ENCODE results near the gene DHDH.

DNA sequence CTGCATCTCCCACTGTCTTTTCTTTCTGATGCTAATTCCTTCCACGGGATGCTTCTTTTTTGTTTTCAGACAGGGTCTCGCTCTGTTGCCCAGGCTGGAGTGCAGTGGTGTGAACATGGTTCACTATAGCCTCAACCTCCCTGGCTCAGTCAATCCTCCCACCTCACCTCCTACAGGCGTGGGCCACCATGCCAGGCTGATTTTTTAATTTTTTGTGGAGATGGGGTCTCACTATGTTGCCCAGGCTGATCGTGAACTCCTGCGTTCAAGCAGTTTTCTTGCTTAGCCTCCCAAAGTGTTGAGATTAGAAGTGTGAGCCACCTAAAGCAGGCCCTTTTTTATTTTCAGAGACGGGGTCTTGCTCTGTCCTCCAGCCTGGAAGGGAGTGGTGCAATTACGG is 54.8 kb downstream of the DHDH start:
- no peak for TF ChIP-seq NCOA2 (CRISPR knock-in tag; IDR thresholded peaks at IDR 0.05)
- TF ChIP-seq, protein P1, sequence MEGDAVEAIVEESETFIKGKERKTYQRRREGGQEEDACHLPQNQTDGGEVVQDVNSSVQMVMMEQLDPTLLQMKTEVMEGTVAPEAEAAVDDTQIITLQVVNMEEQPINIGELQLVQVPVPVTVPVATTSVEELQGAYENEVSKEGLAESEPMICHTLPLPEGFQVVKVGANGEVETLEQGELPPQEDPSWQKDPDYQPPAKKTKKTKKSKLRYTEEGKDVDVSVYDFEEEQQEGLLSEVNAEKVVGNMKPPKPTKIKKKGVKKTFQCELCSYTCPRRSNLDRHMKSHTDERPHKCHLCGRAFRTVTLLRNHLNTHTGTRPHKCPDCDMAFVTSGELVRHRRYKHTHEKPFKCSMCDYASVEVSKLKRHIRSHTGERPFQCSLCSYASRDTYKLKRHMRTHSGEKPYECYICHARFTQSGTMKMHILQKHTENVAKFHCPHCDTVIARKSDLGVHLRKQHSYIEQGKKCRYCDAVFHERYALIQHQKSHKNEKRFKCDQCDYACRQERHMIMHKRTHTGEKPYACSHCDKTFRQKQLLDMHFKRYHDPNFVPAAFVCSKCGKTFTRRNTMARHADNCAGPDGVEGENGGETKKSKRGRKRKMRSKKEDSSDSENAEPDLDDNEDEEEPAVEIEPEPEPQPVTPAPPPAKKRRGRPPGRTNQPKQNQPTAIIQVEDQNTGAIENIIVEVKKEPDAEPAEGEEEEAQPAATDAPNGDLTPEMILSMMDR (CRISPR knock-in tag; IDR thresholded peaks at IDR 0.05), result no peak
- TF ChIP-seq RFX5 (IDR thresholded peaks at IDR 0.05; ENCODE audit: low read depth, low read length), result no peak
- no peak for TF ChIP-seq REXO4 (CRISPR knock-in tag; IDR thresholded peaks at IDR 0.05; ENCODE audit: borderline replicate concordance)
- TF ChIP-seq ZNF441 (CRISPR knock-in tag; IDR thresholded peaks at IDR 0.05; ENCODE audit: borderline replicate concordance), result no peak
- TF ChIP-seq FOXM1 (CRISPR knock-in tag; IDR thresholded peaks at IDR 0.05), result no peak
- TF ChIP-seq, protein P2, sequence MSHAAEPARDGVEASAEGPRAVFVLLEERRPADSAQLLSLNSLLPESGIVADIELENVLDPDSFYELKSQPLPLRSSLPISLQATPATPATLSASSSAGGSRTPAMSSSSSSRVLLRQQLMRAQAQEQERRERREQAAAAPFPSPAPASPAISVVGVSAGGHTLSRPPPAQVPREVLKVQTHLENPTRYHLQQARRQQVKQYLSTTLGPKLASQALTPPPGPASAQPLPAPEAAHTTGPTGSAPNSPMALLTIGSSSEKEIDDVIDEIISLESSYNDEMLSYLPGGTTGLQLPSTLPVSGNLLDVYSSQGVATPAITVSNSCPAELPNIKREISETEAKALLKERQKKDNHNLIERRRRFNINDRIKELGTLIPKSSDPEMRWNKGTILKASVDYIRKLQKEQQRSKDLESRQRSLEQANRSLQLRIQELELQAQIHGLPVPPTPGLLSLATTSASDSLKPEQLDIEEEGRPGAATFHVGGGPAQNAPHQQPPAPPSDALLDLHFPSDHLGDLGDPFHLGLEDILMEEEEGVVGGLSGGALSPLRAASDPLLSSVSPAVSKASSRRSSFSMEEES (CRISPR knock-in tag; IDR thresholded peaks at IDR 0.05), result no peak
- TF ChIP-seq ATF1 (CRISPR knock-in tag; IDR thresholded peaks at IDR 0.05), result no peak
- TF ChIP-seq ZNF121 (CRISPR knock-in tag; IDR thresholded peaks at IDR 0.05), result no peak
- no peak for TF ChIP-seq ZNF263 (CRISPR knock-in tag; IDR thresholded peaks at IDR 0.05)
- no peak for TF ChIP-seq ATF7 (IDR thresholded peaks at IDR 0.05)
- TF ChIP-seq ATF7 (CRISPR knock-in tag; IDR thresholded peaks at IDR 0.05), result no peak
- TF ChIP-seq EP300 (IDR thresholded peaks at IDR 0.05; ENCODE audit: low read depth in 2 of 2, low read length in 2 of 2), result no peak
- no peak for TF ChIP-seq EP300 (CRISPR knock-in tag; IDR thresholded peaks at IDR 0.05; ENCODE audit: borderline replicate concordance)
- TF ChIP-seq XBP1 (CRISPR knock-in tag; IDR thresholded peaks at IDR 0.05), result no peak
- TF ChIP-seq, protein P3, sequence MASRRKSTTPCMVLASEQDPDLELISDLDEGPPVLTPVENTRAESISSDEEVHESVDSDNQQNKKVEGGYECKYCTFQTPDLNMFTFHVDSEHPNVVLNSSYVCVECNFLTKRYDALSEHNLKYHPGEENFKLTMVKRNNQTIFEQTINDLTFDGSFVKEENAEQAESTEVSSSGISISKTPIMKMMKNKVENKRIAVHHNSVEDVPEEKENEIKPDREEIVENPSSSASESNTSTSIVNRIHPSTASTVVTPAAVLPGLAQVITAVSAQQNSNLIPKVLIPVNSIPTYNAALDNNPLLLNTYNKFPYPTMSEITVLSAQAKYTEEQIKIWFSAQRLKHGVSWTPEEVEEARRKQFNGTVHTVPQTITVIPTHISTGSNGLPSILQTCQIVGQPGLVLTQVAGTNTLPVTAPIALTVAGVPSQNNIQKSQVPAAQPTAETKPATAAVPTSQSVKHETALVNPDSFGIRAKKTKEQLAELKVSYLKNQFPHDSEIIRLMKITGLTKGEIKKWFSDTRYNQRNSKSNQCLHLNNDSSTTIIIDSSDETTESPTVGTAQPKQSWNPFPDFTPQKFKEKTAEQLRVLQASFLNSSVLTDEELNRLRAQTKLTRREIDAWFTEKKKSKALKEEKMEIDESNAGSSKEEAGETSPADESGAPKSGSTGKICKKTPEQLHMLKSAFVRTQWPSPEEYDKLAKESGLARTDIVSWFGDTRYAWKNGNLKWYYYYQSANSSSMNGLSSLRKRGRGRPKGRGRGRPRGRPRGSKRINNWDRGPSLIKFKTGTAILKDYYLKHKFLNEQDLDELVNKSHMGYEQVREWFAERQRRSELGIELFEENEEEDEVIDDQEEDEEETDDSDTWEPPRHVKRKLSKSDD (CRISPR knock-in tag; IDR thresholded peaks at IDR 0.05; ENCODE audit: low read depth), result no peak
